ENCODE data around the gene UTP15. TPM values are rescaled to one million over a fixed set of nuclear protein-coding genes. Genes with fewer than 3 reads are reported as not detected.

Gene UTP15
- total and polyA plus RNA-seq, 2 of the 4 experiments (the other 2 are of a cell fraction), result 11.4 to 28.0 TPM

DNA sequence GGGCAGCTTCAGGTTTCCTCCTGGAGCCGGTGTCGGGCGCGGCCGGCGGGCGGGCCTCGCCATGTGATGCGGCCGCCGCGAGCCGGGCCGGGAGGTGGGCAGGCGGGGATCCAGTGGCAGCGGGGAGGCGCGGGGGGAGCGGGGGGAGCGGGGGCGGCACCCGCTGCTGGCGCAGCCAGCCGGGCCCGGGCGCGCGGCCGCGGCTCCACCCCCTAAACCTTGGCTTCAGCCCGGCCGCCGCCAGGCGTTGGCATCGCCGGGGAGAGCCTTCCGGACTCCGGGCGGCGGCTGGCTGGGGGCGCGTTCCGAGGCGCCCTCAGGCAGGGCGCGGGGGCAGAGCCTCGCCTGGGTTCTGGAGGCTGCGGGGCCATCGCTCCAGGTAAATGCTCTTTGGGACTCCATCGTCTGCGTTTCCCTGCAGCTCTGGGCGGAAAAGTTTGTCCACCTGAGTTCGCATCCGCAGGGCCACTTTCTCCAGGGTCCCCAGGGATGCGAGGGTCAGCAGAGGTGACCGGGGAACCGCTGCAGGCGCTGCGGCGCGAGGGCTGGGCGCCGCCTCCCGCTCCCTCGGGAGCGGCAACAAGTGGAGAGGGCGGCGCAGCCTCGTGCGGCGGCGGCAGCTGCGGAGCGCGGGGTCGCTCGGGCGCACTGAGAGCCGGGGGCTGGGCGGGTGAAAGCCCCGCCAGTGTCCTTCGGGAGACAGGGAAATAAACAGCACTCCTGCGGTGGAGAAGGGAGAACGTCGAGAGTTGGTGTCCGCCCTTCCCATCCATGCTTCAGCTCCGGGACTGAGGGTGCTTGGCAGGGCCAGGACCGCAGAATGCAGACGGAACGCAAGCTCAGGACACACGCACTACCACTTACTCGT, 60.6 kb downstream of the UTP15 start, which contains the start of gene ARHGEF28:
ARHGEF28 (plus strand) TSS at position 253 of the 868 bp plus-strand sequence. CDS start 58,656 bp downstream, outside the sequence.
- intact Hi-C loops (cut with micrococcal nuclease) (loop anchor here (5.0 kb wide), 1 partner anchor 66 kb away; no protein-coding TSS in a partner anchor), in situ Hi-C loops (cut with MboI; ENCODE audit: low sequenced_read_pairs) (no loop called here), dilution Hi-C loops (cut with HindIII; ENCODE audit: low sequenced_read_pairs, unreplicated experiment) (no loop called here)
- Histone ChIP-seq H2AFZ (replicated peaks; ENCODE audit: low read length, poor library complexity) (peak within 1 kb of the TSS; percentile 94), H3K23ac (ENCODE audit: low read depth, low read length) (peak within 1 kb of the TSS; percentile 96), H2AK9ac (replicated peaks; ENCODE audit: low read depth, low read length, poor library complexity) (peak within 1 kb of the TSS; percentile 85), H2BK20ac (ENCODE audit: low read depth, low read length) (peak within 1 kb of the TSS; percentile 22), H3K27ac (ENCODE audit: insufficient read depth, low read length) (peak within 1 kb of the TSS; percentile 67; the same call in 1 of the 2 replicates), H2BK120ac (ENCODE audit: low read depth, low read length) (peak within 1 kb of the TSS; percentile 65), H3K9ac (ENCODE audit: low read depth, low read length) (peak within 1 kb of the TSS; percentile 71), H2BK15ac (ENCODE audit: low read depth, low read length) (peak within 1 kb of the TSS; percentile 74; the same call in 1 of the 3 replicates), H3K9me1 (ENCODE audit: insufficient read depth, low read length) (peaks cover 3% of the 10 kb centered on the region; the same call in 1 of the 2 replicates), H4K5ac (ENCODE audit: low read depth, low read length) (peak within 1 kb of the TSS; percentile 30; the same call in 1 of the 2 replicates), H3K27me3 (ENCODE audit: control insufficient read depth, insufficient read depth, low read length) (no peaks in the 10 kb centered on the region), H3K56ac (ENCODE audit: extremely low read depth, insufficient read depth, low read length) (peak within 1 kb of the TSS; percentile 61; the same call in 1 of the 2 replicates), H3K4me1 (ENCODE audit: control insufficient read depth, insufficient read depth, low read length) (peaks cover 3% of the 10 kb centered on the region; the same call in 1 of the 2 replicates), H3K4me2 (ENCODE audit: low read depth, low read length) (peak within 1 kb of the TSS; percentile 100), H4K8ac (ENCODE audit: low read depth in 2 of 2, low read length in 2 of 2) (peak within 1 kb of the TSS; percentile 49 to 83), H3K18ac (ENCODE audit: low read depth, low read length) (peak within 1 kb of the TSS; percentile 30), H3K4me3 (ENCODE audit: insufficient read depth, low read depth, low read length) (peak within 1 kb of the TSS; percentile 72), H2AK5ac (ENCODE audit: low read depth, low read length) (peak within 1 kb of the TSS; percentile 91), H4K91ac (ENCODE audit: insufficient read depth, low read depth, low read length) (peak within 1 kb of the TSS; percentile 73), H4K20me1 (ENCODE audit: insufficient read depth, low read length) (no peaks in the 10 kb centered on the region), H3K36me3 (ENCODE audit: control insufficient read depth, insufficient read depth, low read length) (no peaks in the 10 kb centered on the region), H3K14ac (replicated peaks; ENCODE audit: low read depth, low read length) (peak within 1 kb of the TSS; percentile 88), H2BK5ac (ENCODE audit: low read depth, low read length, poor library complexity, severe bottlenecking) (peak within 1 kb of the TSS; percentile 75), H3K9me3 (ENCODE audit: control insufficient read depth, insufficient read depth, low read length) (no peaks in the 10 kb centered on the region), H3K4ac (ENCODE audit: low read depth, low read length) (peak within 1 kb of the TSS; percentile 64), H3K79me1 (ENCODE audit: low read depth in 1 of 2, low read length in 2 of 2) (peaks cover 8 to 48% of the 10 kb centered on the region in 2 experiments)
- 1% methylated on average over 42 of the region's 92 CpGs; no CpG with 5 or more reads in 1 of the 2 experiments for WGBS, 2 experiments (ENCODE audit: extremely low coverage in 2 of 2, insufficient read length in 1 of 2)
- CTCF ChIA-PET, result interaction anchor here (0.9 to 1.0 kb wide), 2 partner anchors 22 to 67 kb away, joined by 3 read pairs; no protein-coding TSS in a partner anchor
- TF ChIP-seq CEBPB (IDR thresholded peaks at IDR 0.05; ENCODE audit: low read depth, low read length), result no peak
- peak; percentile 41; the same call in 1 of the 2 replicates for TF ChIP-seq USF2 (IDR thresholded peaks at IDR 0.05; ENCODE audit: low read depth, low read length)
- no peak for TF ChIP-seq FOS (IDR thresholded peaks at IDR 0.05; ENCODE audit: low read depth, low read length)
- no peak for TF ChIP-seq CHD1 (IDR thresholded peaks at IDR 0.05; ENCODE audit: low read depth, low read length)
- no peak for TF ChIP-seq BHLHE40 (IDR thresholded peaks at IDR 0.05; ENCODE audit: low read depth, low read length)
- no peak for TF ChIP-seq NFE2L2 (IDR thresholded peaks at IDR 0.05; ENCODE audit: low read depth, low read length)
- TF ChIP-seq RAD21 (IDR thresholded peaks at IDR 0.05; ENCODE audit: low read length), result no peak
- no TSS peak for BruUV-seq (replicated peaks)
- DNase-seq, result peak; percentile 28
- ATAC-seq (ENCODE audit: low read depth), result peak; percentile 90
- POLR2A ChIA-PET (ENCODE audit: unreplicated experiment), result no interaction called here

Data from IMR-90 (cell line).